Skeletal muscle tissue (tissue), 4 donors: ENCODE data around the gene FBXL19. TPM values are rescaled to one million over a fixed set of nuclear protein-coding genes. Genes with fewer than 3 reads are reported as not detected.

Source experiments
- H3K27ac ChIP-seq: one replicate; pipeline ENCODE4 v1.7.0; 2013; ENCODE audit warnings: mild to moderate bottlenecking, low read depth, low read length, inconsistent platforms
- H3K27me3 ChIP-seq, 3 donors: one replicate each; pipeline ENCODE4 v1.7.0; 2013; ENCODE audit warnings: low read length in 3 of 3; ENCODE audit not compliant: control insufficient read depth in 3 of 3, insufficient read depth in 3 of 3
- H3K36me3 ChIP-seq, 3 donors: one replicate each; pipeline ENCODE4 v1.7.0; 2013; ENCODE audit warnings: low read length in 3 of 3; ENCODE audit not compliant: control insufficient read depth in 3 of 3, insufficient read depth in 3 of 3
- H3K4me1 ChIP-seq, 3 donors: one replicate each; pipeline ENCODE4 v1.7.0; 2013; ENCODE audit warnings: low read length in 3 of 3, mild to moderate bottlenecking in 3 of 3; ENCODE audit not compliant: control insufficient read depth in 3 of 3, insufficient read depth in 3 of 3
- H3K4me3 ChIP-seq, 3 donors: one replicate each; pipeline ENCODE4 v1.7.0; 2013; ENCODE audit warnings: low read length in 3 of 3
- H3K9ac ChIP-seq, 3 donors: one replicate each; pipeline ENCODE4 v1.7.0; 2013; ENCODE audit warnings: low read length in 3 of 3, mild to moderate bottlenecking in 3 of 3, moderate library complexity in 2 of 3, low read depth in 1 of 3
- H3K9me3 ChIP-seq, 3 donors: one replicate each; pipeline ENCODE4 v1.7.0; 2013; ENCODE audit warnings: low read length in 3 of 3; ENCODE audit not compliant: control insufficient read depth in 3 of 3
- total RNA-seq: library from RNA; depleted of rRNA; stranded (reverse); fragments of >200 nt; gene quantifications from one replicate; pipeline ENCODE4 v1.2.3, GENCODE V29; 2014
- donor health status: Osteomylitis.

Gene FBXL19
- total RNA-seq, 1 donor from 2014 or later = 5.2 TPM

GRCh38 chr16:30921748-30922419, 1.5 kb upstream of the FBXL19 start:
- H3K4me1 ChIP-seq = peaks cover 10 to 17% (median 11%) of the 10 kb centered on the region in 3 donors
- H3K4me3 ChIP-seq = peak overlapping the region; percentile 70 to 87 (median 71)
- peak overlapping the region; percentile 89 for H3K27ac ChIP-seq
- H3K9me3 ChIP-seq = no peaks in the 10 kb centered on the region
- H3K9ac ChIP-seq = peak overlapping the region; percentile 62 to 80 (median 70)
- H3K36me3 ChIP-seq = peaks cover 0 to 3% (median 2%) of the 10 kb centered on the region in 3 donors
- H3K27me3 ChIP-seq = no peaks in the 10 kb centered on the region

- no peaks in the 10 kb centered on the region for H3K9me3 ChIP-seq
- H3K4me1 ChIP-seq = peaks cover 10 to 17% (median 11%) of the 10 kb centered on the region in 3 donors
- peak overlapping the region; percentile 71 to 95 (median 82) for H3K4me3 ChIP-seq
- peaks cover 0 to 3% (median 2%) of the 10 kb centered on the region in 3 donors for H3K36me3 ChIP-seq
- H3K27me3 ChIP-seq = no peaks in the 10 kb centered on the region
- H3K9ac ChIP-seq = peak overlapping the region; percentile 69 to 80 (median 70)
- H3K27ac ChIP-seq = peak overlapping the region; percentile 89
Observed at GRCh38 chr16:30922420-30922959, 882 bp upstream of the FBXL19 start.

GRCh38 chr16:30922960-30923535, 324 bp upstream of the FBXL19 start:
- Histone ChIP-seq H3K27ac (peak overlapping the region; percentile 89), H3K36me3 (peaks cover 0 to 3% (median 2%) of the 10 kb centered on the region in 3 donors), H3K9ac (peak overlapping the region; percentile 62 to 80 (median 69)), H3K27me3 (no peaks in the 10 kb centered on the region), H3K4me3 (peak overlapping the region; percentile 71 to 95 (median 82)), H3K9me3 (no peaks in the 10 kb centered on the region), H3K4me1 (peaks cover 10 to 17% (median 11%) of the 10 kb centered on the region in 3 donors)

- no peaks in the 10 kb centered on the region for H3K9me3 ChIP-seq
- H3K9ac ChIP-seq = peak overlapping the region in 1 of 3 donors; percentile 68
- H3K27me3 ChIP-seq = no peaks in the 10 kb centered on the region
- peak overlapping the region; percentile 46 to 64 (median 51) for H3K4me3 ChIP-seq
- no peak overlapping the region for H3K27ac ChIP-seq
- peaks cover 0 to 3% (median 2%) of the 10 kb centered on the region in 3 donors for H3K36me3 ChIP-seq
- peaks cover 10 to 17% (median 11%) of the 10 kb centered on the region in 3 donors for H3K4me1 ChIP-seq
Observed at GRCh38 chr16:30924076-30924912, 922 bp downstream of the FBXL19 start.

GRCh38 chr16:30924913-30925631, 1.7 kb downstream of the FBXL19 start:
- Histone ChIP-seq H3K27me3 (no peaks in the 10 kb centered on the region), H3K4me3 (no peak overlapping the region), H3K4me1 (peaks cover 10 to 17% (median 11%) of the 10 kb centered on the region in 3 donors), H3K27ac (no peak overlapping the region), H3K9me3 (no peaks in the 10 kb centered on the region), H3K9ac (peak overlapping the region in 2 of 3 donors; percentile 27 to 68), H3K36me3 (peaks cover 0 to 3% (median 2%) of the 10 kb centered on the region in 3 donors)

GRCh38 chr16:30925632-30925987, 2.2 kb downstream of the FBXL19 start:
- Histone ChIP-seq H3K36me3 (peaks cover 0 to 6% (median 2%) of the 10 kb centered on the region in 3 donors), H3K27me3 (no peaks in the 10 kb centered on the region), H3K9me3 (no peaks in the 10 kb centered on the region), H3K27ac (no peak overlapping the region), H3K9ac (no peak overlapping the region), H3K4me1 (peaks cover 10 to 17% (median 11%) of the 10 kb centered on the region in 3 donors), H3K4me3 (no peak overlapping the region)

GRCh38 chr16:30925995-30926811, 2.8 kb downstream of the FBXL19 start:
- H3K27ac ChIP-seq = no peak overlapping the region
- H3K36me3 ChIP-seq = peaks cover 2 to 12% (median 2%) of the 10 kb centered on the region in 3 donors
- H3K9ac ChIP-seq = no peak overlapping the region
- no peak overlapping the region for H3K4me3 ChIP-seq
- no peaks in the 10 kb centered on the region for H3K27me3 ChIP-seq
- H3K4me1 ChIP-seq = peaks cover 10 to 17% (median 11%) of the 10 kb centered on the region in 3 donors
- no peaks in the 10 kb centered on the region for H3K9me3 ChIP-seq

GRCh38 chr16:30926937-30927788, 3.8 kb downstream of the FBXL19 start:
- Histone ChIP-seq H3K36me3 (peaks cover 4 to 18% (median 6%) of the 10 kb centered on the region in 3 donors), H3K27ac (no peak overlapping the region), H3K9ac (no peak overlapping the region), H3K9me3 (no peaks in the 10 kb centered on the region), H3K4me1 (peaks cover under 1 to 7% (median 3%) of the 10 kb centered on the region in 3 donors), H3K27me3 (no peaks in the 10 kb centered on the region), H3K4me3 (no peak overlapping the region)
